T-helper 2 cell treated with Interferon-gamma antibody and Interleukin-4, amounts not matched to agents 100 ng/mL and 5 ng/mL, for 36 hours (primary cell): ENCODE measurements around the gene AGO3. TPM values are rescaled to one million over a fixed set of nuclear protein-coding genes. Genes with fewer than 3 reads are reported as not detected.
"Not testable (repeated sequence)": the region's sequence is repeated elsewhere in the genome, so short reads cannot be mapped to it uniquely, and the experiment has no call there.

Source experiments
- intact Hi-C: fragments of 100-400 bp; cut with micrococcal nuclease; formaldehyde crosslinking; loops from one replicate; pipeline ENCODE4 v1.15.1; 2023
- total RNA-seq: library from RNA; stranded (reverse); gene quantifications from 2 replicates; pipeline ENCODE4 v1.2.3, GENCODE V29; 2022

The AGO3 gene
- total RNA-seq, 1 donor from 2014 or later, result 24.7 TPM

- intact Hi-C loops, result no loop called here
Measured at GRCh38 chr1:36006941-36007500, 76.1 kb downstream of the AGO3 start.

DNA sequence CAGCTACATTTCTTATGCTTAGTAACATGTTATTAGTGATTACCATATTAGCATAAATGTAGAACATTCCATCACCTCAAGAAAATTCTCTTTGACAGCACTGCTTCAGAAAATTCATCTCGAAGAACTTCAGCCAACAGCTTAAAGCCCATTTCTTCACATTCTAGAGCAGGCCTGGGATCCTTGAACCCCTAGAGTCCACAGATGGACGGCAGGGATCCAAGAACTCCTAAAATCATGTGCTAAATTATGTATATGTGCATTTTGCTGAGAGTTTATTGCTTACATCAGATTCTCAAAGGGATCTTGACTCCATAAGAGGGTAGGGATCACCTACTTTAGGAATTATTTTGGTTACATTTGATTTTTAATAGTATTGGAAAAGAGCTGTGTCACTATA is 76.8 kb downstream of the AGO3 start:
- intact Hi-C loops, result no loop called here

DNA sequence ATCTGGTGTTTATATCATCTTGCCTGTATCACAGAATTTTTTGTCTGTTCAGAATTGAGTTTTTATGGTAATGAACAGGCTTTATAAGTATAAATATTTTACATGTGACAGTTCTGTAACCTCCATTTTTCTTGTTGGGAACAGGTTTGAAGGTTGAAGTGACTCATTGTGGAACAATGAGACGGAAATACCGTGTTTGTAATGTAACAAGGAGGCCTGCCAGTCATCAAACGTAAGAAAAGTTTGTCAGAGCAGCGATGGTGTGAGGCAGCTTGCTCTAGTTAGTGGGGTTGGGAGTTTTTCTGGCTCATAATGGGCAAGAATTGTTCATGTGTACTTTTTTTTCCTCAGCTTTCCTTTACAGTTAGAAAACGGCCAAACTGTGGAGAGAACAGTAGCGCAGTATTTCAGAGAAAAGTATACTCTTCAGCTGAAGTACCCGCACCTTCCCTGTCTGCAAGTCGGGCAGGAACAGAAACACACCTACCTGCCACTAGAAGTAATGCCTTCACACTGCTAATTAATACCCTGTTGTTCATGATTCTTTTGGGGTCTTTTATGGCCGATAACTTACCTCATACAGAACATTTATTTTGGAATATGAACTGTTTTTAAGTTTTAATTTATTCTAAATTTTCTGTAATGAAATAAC is 77.8 kb downstream of the AGO3 start:
- intact Hi-C loops, result no loop called here

DNA sequence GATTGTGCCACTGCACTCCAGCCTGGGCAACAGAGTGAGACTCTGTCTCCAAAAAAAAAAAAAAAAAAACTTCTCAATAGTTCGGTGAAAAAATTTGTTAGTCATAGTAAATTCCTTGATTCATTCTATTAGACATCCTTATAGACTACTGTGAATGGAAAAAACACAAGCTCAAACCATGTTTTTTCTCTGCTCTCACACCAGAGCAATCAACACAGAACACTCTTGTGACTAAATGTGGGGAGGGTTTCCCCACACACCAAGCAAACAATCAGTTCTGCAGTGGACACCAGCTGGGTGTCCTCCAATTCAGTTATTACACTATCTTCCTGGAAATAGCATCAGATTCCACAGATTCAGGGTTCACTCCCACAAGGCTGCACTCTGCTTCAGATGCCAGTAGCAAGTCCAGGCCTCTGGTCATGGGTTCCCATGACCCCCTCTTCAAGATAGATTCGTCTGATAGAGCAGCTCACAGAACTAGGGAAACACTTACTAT is 83.9 kb downstream of the AGO3 start:
- intact Hi-C loops, result no loop called here

DNA sequence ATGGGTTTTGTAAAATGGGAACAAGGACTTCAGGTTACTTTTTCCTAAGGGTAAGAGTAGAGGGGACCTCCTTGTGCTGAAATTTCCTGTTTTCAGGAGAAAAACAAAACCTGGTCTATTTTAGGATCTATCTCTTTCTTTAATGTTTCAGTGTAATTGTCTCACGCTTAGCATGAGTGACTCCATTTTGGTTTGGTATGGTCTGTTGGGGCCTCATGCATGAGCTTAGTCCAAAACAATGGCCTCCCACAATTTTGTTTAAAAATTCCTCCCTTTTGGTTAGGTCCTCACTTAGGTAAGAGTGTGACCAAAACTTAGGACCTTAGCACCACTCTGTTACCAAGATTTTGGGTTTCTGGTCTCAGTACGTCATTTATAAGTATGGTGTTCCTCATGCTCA is 85.8 kb downstream of the AGO3 start:
- intact Hi-C loops, result no loop called here

DNA sequence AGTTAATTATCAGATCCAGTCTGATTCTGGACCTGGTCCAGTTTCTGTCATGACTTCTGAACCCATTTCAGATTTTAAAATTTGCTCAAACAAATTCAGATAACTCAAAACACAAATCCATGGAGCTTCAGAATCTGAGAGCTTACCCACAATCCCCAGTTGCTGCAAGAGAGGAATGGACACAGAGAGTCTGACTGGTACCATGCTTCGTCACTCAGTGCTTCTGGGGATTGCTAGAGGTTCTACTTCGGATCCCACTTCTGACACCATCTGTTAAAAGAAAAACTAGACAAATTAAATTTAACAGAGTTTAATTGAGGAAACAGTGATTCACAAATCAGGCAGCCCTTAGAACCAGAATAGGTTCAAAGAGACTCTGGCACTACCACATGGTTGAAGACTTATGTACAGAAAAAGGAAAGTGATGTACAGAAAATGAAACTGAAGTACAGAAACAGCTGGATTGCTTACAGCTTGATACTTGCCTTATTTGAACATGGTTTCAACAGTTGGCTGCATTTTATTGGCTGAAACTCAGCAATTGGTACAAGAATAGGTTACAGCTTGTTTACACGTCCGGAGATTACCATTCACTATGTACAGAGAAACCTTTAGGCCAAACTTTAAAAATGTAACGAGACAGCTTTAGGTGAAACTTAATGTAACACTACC is 92.3 kb downstream of the AGO3 start:
- intact Hi-C loops, result no loop called here

DNA sequence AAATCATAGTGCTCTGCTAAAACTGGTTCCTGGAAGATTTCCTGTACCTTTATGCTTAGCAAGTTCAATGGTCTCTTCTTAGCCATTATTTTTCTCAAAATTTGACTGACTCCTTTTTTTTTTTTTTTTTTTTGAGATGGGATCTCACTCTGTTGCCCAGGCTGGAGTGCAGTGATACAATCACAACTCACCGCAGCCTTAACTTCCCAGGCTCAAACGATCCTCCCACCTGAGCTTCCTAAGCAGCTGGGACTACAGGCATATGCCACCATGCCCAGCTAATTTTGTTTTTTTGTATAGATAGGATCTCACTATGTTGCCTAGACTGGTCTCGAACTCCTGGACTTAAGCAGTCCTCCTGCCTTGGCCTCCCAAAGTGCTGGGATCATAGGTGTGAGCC is 93.1 kb downstream of the AGO3 start:
- intact Hi-C loops, result not testable (repeated sequence)

- intact Hi-C loops, result no loop called here
Measured at GRCh38 chr1:36024847-36025246, 93.9 kb downstream of the AGO3 start.

- intact Hi-C loops, result no loop called here
Measured at GRCh38 chr1:36027766-36028165, 96.9 kb downstream of the AGO3 start.

GRCh38 chr1:36031441-36031840 is 100.5 kb downstream of the AGO3 start:
- intact Hi-C loops, result no loop called here

DNA sequence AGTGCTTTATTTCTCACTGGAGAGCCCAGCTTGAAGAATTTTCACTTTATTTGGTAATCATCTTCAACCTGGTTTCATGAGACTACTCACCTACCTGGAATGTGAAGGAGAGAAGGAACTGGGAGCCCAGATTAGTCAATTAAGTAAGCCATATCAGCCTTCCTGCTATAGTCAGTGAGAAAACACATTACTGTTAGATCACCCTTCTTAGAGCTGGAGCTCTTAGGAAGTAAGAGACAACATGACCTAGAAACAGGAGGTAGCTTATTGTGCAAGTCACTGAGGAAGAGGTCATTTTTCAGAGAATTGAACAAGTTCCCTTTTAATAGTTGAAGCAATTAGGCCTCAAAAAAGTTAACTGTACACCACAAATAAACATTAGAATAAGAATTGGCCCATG is 103.8 kb downstream of the AGO3 start:
- intact Hi-C loops, result no loop called here

DNA sequence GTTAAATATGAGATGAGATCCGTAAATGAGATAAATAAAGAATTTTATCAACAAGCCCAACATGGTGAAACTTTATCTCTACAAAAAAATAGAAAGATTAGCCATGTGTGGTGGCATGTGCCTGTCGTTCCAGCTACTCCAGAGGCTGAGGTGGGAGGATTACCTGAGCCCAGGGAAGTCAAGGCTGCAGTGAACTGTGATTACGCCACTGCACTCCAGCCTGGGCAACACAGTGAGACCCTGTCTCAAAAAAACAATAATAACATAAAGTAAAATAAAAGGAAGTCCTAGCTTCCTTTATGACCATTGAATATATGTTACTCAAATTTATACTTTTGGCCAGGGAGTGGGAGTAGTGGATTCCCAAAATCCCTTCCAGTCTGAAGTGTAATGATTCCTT is 104.2 kb downstream of the AGO3 start:
- intact Hi-C loops, result no loop called here

DNA sequence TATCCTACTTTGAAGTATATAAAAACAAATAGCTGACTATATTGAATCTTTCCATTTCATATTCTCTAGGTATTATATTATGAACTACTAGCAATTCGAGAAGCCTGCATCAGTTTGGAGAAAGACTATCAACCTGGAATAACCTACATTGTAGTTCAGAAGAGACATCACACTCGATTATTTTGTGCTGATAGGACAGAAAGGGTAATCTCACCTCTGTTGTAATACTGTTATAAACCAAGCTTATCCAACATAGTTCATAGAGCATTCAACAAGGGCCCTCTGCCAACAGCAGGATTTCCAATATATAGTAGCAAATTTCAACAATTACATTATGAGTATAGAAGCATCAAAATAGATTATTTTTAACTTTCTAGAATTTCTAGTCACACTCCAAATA is 109.3 kb downstream of the AGO3 start:
- intact Hi-C loops, result no loop called here

DNA sequence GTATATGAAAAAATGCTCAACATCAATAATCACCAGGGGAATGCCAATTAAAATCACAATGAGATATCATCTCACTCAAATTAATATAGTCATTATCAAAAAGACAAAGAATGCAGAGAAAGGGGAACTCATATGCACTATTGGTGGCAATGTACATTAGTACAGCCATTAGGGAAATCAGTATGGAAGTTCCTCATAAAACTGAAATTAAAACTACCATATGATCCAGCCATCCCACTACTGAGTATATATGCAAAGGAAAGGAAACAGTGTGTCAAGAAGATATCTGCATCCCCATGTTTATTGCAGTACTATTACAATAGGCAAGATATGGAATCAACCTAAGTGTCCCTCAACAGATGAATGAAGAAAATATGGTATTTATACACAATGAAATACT is 120.9 kb downstream of the AGO3 start:
- intact Hi-C loops, result no loop called here

GRCh38 chr1:36053978-36054377 is 123.1 kb downstream of the AGO3 start:
- intact Hi-C loops, result no loop called here

- intact Hi-C loops, result no loop called here
Measured at GRCh38 chr1:36055706-36056105, 124.8 kb downstream of the AGO3 start.

DNA sequence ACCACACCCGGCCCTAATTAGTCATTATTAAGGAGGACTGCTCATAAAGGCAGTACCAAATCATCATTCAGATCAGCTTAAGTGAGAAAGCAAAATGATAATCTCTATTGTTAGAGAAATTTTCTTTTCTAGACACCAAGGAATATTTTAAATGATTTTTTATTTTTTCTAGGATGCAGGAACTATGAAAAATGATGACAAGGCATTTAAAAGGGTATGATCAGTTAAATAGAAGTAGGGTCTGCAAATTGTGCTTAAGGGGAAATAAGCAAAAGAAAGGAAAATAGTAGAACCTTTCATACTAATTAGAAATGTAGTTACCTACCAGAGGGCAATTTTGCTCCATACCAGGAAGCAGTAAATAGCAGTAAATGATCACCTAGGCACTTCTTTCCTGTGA is 131.4 kb downstream of the AGO3 start:
- intact Hi-C loops, result no loop called here

- intact Hi-C loops, result no loop called here
Measured at GRCh38 chr1:36067871-36068270, 137.0 kb downstream of the AGO3 start.

DNA sequence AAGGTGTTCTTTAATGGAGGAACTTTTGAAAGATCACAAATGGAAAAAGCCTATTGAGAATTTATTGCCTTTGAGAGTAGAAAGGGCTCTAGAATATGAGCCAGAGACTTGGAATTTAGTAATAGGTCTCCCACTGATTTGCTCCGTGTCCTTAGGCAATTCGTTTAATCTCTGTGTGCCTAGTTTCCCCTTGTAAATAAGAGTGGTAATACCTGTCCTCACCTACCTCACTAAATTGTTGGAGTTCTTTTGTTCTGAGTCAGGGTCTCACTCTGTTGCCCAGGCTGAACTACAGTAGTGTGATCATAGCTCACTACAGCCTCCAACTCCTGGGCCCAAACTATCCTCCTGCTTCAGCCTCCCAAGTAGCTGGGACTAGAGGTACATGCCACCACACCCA is 138.0 kb downstream of the AGO3 start:
- intact Hi-C loops, result no loop called here

DNA sequence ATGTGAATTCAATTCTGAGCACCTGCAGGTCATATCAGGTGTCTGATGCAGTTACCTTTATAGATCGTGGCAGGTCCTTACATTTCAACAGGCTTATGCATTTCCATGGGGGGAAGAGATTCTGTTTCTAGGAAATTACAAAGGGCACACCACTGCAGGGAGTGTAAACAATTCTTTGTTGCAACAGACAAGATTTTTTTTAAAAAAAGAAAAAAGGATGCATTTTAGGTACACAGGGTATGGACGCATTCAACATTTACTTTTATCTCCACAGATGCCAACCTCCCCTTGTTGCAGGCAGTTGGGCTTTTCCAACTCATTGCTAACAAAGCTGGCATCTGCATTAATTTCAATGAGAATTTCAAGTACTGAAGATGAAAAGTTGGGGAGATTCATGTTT is 139.4 kb downstream of the AGO3 start:
- intact Hi-C loops, result no loop called here

- intact Hi-C loops, result no loop called here
Measured at GRCh38 chr1:36076979-36077573, 146.2 kb downstream of the AGO3 start.

- intact Hi-C loops, result no loop called here
Measured at GRCh38 chr1:36080236-36080635, 149.3 kb downstream of the AGO3 start.
